HUES6 (cell line): ENCODE results near the gene DUSP1.
"Not testable (repeated sequence)": the region's sequence is repeated elsewhere in the genome, so short reads cannot be mapped to it uniquely, and the experiment has no call there.

ENCODE experiments used
- H3K27ac ChIP-seq: 2 replicates; pipeline ENCODE4 v1.7.0; 2013; ENCODE audit warnings: low read depth, mild to moderate bottlenecking, low read length, inconsistent platforms
- H3K27me3 ChIP-seq: 2 replicates; pipeline ENCODE4 v1.6.1; 2013; ENCODE audit warnings: low read length; ENCODE audit not compliant: control insufficient read depth, insufficient read depth
- H3K36me3 ChIP-seq: 2 replicates; pipeline ENCODE4 v1.6.1; 2013; ENCODE audit warnings: low read length; ENCODE audit not compliant: control insufficient read depth, insufficient read depth
- H3K4me1 ChIP-seq: 2 replicates; pipeline ENCODE4 v1.6.1; 2013; ENCODE audit warnings: low read length; ENCODE audit not compliant: control insufficient read depth, insufficient read depth
- H3K4me3 ChIP-seq: 2 replicates; pipeline ENCODE4 v1.5.1; 2013; ENCODE audit warnings: low read depth, low read length
- H3K9ac ChIP-seq: one replicate; pipeline ENCODE4 v1.6.1; 2013; ENCODE audit warnings: mild to moderate bottlenecking, low read length
- H3K9me3 ChIP-seq: 2 replicates; pipeline ENCODE4 v1.6.1; 2013; ENCODE audit warnings: low read depth, low read length; ENCODE audit not compliant: control insufficient read depth, insufficient read depth

Gene DUSP1

DNA sequence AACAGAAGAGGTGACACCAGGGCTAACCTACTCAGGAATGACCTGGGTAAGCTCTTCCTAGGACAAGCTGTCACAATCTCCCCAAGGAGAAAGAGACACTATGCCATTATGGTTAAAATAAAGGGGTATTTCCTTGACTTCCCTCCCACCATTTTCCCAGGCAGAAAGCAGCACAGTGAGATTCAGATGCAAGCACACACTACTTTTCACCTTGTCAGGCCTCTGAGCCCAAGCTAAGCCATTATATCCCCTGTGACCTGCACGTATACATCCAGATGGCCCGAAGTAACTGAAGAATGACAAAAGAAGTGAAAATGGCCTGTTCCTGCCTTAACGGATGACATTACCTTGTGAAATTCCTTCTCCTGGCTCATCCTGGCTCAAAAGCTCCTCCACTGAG lies 16.5 kb upstream of the DUSP1 start:
- H3K4me3 ChIP-seq, H3K36me3 ChIP-seq, H3K27ac ChIP-seq, H3K9me3 ChIP-seq, H3K27me3 ChIP-seq: not testable (repeated sequence)
- Histone ChIP-seq H3K9ac (peak overlapping the region; percentile 0), H3K4me1 (peaks cover 34% of the 10 kb centered on the region)

DNA sequence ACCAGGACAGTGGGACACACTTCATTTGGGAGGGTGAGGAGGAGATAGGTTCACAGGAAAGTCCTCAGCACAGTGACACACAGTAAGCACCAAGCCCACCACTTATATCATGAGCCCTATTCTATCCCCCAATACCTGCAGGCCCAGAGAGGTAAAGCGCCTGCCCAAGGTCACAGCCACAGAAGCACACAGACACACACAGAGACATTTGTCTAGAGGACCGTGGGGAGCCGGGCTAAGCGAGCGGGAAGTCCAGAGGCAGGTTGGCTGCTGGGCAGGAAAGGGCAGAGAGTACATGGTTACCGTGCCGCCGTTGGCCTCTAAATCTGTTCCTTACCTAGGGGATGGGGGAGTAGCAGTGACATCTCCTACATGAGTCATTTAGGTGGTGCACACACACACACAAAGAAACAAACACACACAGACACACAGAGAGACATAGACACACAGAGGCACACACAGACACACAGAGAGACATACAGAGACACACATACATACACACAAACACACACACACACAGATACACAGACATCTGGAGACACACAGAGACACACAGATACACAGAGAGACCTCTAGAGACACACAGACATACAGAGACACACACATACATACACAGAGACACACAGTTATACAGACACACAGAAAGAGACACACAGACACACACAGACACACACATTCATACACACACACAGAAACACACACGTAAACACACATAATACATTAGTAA lies 15.9 kb upstream of the DUSP1 start:
- no peaks in the 10 kb centered on the region for H3K36me3 ChIP-seq
- H3K27me3 ChIP-seq, result no peaks in the 10 kb centered on the region
- H3K9ac ChIP-seq, result peak overlapping the region; percentile 0
- no peak overlapping the region; the same call in 1 of the 2 replicates for H3K27ac ChIP-seq
- H3K4me3 ChIP-seq, result no peak overlapping the region
- H3K9me3 ChIP-seq, result no peaks in the 10 kb centered on the region
- H3K4me1 ChIP-seq, result peaks cover 34% of the 10 kb centered on the region

DNA sequence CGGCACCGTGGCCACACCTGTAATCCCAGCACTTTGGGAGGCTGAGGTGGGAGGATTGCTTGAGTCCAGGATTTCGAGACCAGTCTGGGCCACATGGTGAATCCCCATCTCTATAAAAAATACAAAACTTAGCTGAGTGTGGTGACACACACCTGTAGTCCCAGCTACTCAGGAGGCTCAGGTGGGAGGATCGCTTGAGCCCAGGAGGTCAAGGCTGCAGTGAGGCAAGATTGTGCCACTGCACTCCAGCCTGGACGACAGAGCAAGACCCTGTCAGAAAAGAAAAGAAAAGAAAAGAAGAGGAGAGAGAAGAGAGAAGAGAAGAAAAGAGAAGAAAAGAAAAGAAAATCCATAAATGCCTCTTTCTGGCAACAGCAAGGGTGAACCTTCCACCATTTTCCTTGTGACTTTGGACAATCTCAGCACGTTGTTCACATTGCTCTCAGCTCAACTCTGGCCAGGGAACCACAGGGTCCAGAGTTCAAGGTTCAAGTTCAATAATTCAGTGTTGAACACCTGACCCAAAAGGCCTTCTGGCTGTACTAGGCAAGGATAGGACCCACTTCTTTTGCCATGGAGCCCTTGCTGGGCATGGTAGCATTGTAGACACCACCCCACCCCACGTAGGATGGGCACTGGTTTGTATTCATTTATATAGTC lies 14.6 kb upstream of the DUSP1 start:
- Histone ChIP-seq H3K9me3 (no peaks in the 10 kb centered on the region), H3K9ac (no peak overlapping the region), H3K36me3 (no peaks in the 10 kb centered on the region), H3K27me3 (no peaks in the 10 kb centered on the region), H3K4me3 (no peak overlapping the region), H3K4me1 (peaks cover 34% of the 10 kb centered on the region), H3K27ac (no peak overlapping the region)

GRCh38 chr5:172784162-172784561 lies 13.2 kb upstream of the DUSP1 start:
- not testable (repeated sequence) for H3K36me3 ChIP-seq, H3K4me3 ChIP-seq, H3K27ac ChIP-seq, H3K9ac ChIP-seq, H3K27me3 ChIP-seq, H3K9me3 ChIP-seq
- peaks cover 26% of the 10 kb centered on the region for H3K4me1 ChIP-seq

GRCh38 chr5:172783319-172783718 lies 12.3 kb upstream of the DUSP1 start:
- H3K4me1 ChIP-seq, result peaks cover 20% of the 10 kb centered on the region; the same call in 1 of the 2 replicates
- not testable (repeated sequence) for H3K27ac ChIP-seq

DNA sequence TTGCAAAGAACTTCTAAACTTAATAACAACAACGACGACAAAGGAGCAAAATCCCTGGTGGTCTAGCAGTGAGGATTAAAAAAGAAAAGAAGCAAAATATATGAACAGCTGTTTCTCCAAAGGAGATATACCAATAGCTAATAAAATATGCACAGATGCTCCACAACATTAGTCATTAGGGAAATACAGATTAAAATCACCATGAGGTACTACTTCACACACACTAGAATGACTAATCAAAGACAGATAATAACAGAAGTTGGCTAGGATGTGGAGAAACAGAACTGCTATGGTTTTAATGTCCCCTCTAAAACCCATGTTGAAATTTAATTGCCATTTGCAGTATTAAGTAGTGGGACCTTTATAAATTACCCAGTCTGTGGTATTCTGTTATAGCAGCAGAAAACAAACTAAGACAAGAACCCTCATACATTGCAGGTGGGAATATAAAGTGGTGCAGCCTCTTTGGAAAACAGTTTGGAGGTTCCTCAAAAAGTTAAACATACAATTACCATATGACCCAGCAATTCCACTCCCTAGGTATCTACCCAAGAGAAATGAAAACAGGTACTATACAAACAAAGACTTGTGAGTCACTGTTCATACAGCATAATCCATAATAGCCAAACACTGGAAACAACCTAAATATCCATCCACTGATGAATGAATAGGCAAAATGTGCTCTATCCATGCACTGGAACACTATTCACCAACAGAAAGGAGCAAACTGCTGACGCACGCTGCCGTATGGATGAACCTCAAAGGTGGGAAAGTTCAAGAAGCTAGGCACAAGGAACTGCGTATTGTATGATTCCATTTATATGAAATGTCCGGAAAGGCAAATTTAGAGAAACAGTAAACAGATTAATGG lies 11.4 kb upstream of the DUSP1 start:
- no peaks in the 10 kb centered on the region for H3K27me3 ChIP-seq
- peaks cover 20% of the 10 kb centered on the region; the same call in 1 of the 2 replicates for H3K4me1 ChIP-seq
- H3K9me3 ChIP-seq, result no peaks in the 10 kb centered on the region
- H3K9ac ChIP-seq, result no peak overlapping the region
- no peak overlapping the region for H3K27ac ChIP-seq
- no peaks in the 10 kb centered on the region for H3K36me3 ChIP-seq
- no peak overlapping the region for H3K4me3 ChIP-seq

More at GRCh38 chr5:172783319-172783718, 12.3 kb upstream of the DUSP1 start:
- H3K4me3 ChIP-seq, H3K36me3 ChIP-seq, H3K9me3 ChIP-seq, H3K27me3 ChIP-seq, H3K9ac ChIP-seq: not testable (repeated sequence)

DNA sequence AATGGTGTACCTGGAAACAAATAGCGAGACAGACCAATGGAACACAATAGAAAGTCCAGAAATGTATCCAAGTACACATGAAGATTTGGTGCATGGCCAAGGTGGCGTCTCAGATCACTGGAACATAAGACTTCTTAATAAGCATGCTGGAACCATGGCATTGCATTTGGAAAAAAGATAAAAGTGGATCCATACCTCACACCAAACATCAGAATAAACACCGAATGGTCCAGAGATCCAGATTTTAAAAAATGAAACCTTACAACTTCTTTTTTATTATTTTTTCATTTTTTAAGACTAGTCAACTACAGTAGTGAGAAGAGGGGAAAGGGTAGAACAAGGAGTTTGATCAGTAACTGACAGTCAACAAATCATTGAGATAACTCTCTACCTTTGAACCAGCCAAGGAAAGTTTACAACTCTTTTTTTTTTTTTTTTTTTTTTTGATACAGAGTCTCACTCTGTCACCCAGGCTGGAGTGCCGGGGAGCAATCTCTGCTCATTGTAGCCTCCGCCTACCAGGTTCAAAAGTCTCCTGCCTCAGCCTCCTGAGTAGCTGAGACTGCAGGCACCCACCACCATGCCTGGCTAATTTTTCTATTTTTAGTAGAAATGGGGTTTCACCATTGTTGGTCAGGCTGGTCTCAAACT lies 8.8 kb upstream of the DUSP1 start:
- Histone ChIP-seq H3K4me1 (peaks cover 9% of the 10 kb centered on the region; the same call in 1 of the 2 replicates), H3K27ac (no peak overlapping the region), H3K9ac (no peak overlapping the region), H3K4me3 (no peak overlapping the region), H3K9me3 (no peaks in the 10 kb centered on the region), H3K36me3 (no peaks in the 10 kb centered on the region), H3K27me3 (no peaks in the 10 kb centered on the region)

DNA sequence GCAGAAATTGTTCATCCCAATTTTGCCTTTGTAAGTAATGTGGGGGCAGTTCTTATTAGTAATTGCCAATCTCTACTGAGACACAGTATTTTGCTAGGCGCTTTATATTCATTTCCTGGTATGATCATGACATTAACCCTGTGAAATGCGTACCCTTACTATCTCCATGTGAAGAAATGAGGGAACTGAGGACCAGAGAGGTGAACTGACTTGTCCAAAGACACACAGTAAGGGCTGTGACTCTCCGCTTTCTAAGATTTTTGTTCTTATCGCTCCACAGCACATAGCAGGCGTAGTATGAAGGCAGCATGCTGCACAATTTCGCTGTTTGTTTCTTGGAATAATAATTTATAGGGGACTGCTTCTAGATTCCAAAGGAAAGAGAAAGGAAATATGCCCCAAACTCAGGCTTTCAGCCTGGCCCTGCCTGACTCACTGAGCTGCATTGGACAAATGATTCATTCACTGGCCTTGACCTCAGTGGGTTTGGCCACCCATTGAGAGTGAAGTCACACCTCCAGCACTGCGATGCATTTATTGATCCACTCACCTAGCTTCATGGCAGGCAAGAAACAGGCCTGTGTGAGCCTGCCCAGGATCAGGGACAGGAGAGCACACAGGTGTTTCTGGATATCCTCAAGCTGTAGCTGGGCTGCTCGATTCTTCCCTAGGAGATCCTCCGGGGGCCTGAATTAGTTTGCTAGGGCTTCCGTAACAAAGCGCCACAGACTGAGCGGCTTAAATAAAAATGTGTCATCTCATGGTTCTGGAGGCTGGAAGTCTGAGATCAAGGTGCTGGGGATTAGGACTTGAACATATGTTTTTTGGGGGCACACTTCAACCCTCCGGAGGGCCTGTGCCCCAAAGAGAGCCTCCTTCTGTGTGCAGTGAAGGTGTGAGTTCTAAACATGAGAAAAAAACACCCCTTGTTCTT lies 7.2 kb upstream of the DUSP1 start:
- no peaks in the 10 kb centered on the region for H3K9me3 ChIP-seq
- peaks cover 9% of the 10 kb centered on the region; the same call in 1 of the 2 replicates for H3K4me1 ChIP-seq

DNA sequence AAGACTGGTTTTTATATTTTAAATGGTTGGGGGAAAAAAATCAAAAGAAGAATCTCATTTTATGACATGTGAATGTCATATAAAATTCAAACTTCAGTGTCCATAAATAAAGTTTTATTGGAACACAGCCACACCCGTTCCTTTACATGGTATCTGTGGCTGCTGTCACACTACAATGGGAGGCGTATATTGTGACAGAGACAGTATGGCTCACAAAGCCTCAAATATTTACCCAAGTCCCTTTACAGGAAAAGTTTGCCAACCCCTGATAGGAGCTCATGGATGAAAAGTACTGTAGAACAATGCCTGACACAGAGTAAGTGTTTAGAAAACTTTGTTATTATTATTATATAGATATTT lies 5.2 kb upstream of the DUSP1 start:
- Histone ChIP-seq H3K27me3 (peaks cover 13% of the 10 kb centered on the region; the same call in 1 of the 2 replicates), H3K4me1 (peaks cover 17% of the 10 kb centered on the region; the same call in 1 of the 2 replicates), H3K9ac (no peak overlapping the region), H3K36me3 (no peaks in the 10 kb centered on the region), H3K4me3 (no peak overlapping the region), H3K9me3 (no peaks in the 10 kb centered on the region), H3K27ac (no peak overlapping the region)

More for the DNA sequence above, 7.2 kb upstream of the DUSP1 start:
- Histone ChIP-seq H3K36me3 (no peaks in the 10 kb centered on the region), H3K4me3 (no peak overlapping the region), H3K27ac (no peak overlapping the region), H3K27me3 (0 out of 2 replicates have a peak, but pooled peaks cover 8% of the 10 kb centered on the region), H3K9ac (no peak overlapping the region)
